SK-N-SH (cell line): ENCODE measurements around the gene FBXO34. TPM values are rescaled to one million over a fixed set of nuclear protein-coding genes. Genes with fewer than 3 reads are reported as not detected.

Experiments used
- CTCF ChIA-PET: fragments of 300-600, 350-600 bp; formaldehyde crosslinking; extraction: SDS; loops from one replicate; lab custom pipeline; 2021; lab: Yijun Ruan, JAX
- POLR2A ChIA-PET: fragments of 350-600 bp; sonication (Branson Sonifier 250); formaldehyde crosslinking; extraction: SDS; loops from one replicate; lab custom pipeline; 2020; ENCODE audit warnings: antibody characterized with exemption, inconsistent platforms; lab: Yijun Ruan, JAX
- DNase-seq: peaks from one replicate; pipeline ENCODE4 v3.0.0; 2012
- H2AFZ ChIP-seq: fragments of 200-600 bp; sonication (generic); 2 replicates; pipeline ENCODE4 v1.8.1; 2016; ENCODE audit warnings: antibody characterized with exemption, mild to moderate bottlenecking, low read depth
- H3F3A ChIP-seq: fragments of 200-600 bp; sonication (generic); replicated peaks from 2 replicates; pipeline ENCODE3; 2016; ENCODE audit warnings: antibody characterized with exemption, mild to moderate bottlenecking; ENCODE audit not compliant: insufficient read depth
- H3K27ac ChIP-seq, 2 experiments: fragments of 200-500 bp in 1 of 2; fragments of 200-600 bp in 1 of 2; sonication (Bioruptor generic) in 1 of 2; sonication (generic), shearing (Covaris generic) in 1 of 2; 2 replicates each; pipeline versions ENCODE4 v1.5.1 to v1.6.1; 2014 to 2016; ENCODE audit warnings: low read depth in 2 of 2, inconsistent platforms in 1 of 2, low read length in 1 of 2, mild to moderate bottlenecking in 1 of 2, mixed read lengths in 1 of 2
- H3K27me3 ChIP-seq: fragments of 200-600 bp; sonication (generic), shearing (Covaris generic); 2 replicates; pipeline ENCODE4 v1.6.1; 2016; ENCODE audit warnings: mixed run types; ENCODE audit not compliant: insufficient read depth
- H3K36me3 ChIP-seq, 2 experiments: fragments of 200-500 bp in 1 of 2; fragments of 200-600 bp in 1 of 2; sonication (Bioruptor generic) in 1 of 2; sonication (generic) in 1 of 2; replicated peaks in 1 of 2; 2 replicates each; pipeline versions ENCODE3 to v1.5.1; 2014 to 2016; ENCODE audit warnings: low read length in 1 of 2, mild to moderate bottlenecking in 1 of 2; ENCODE audit not compliant: insufficient read depth in 2 of 2, control insufficient read depth in 1 of 2
- H3K4me1 ChIP-seq, 2 experiments: fragments of 200-500 bp in 1 of 2; fragments of 200-600 bp in 1 of 2; sonication (Bioruptor generic) in 1 of 2; sonication (generic), shearing (Covaris generic) in 1 of 2; 2 replicates each; pipeline versions ENCODE4 v1.5.1 to v1.6.1; 2014 to 2016; ENCODE audit warnings: low read depth in 1 of 2, low read length in 1 of 2, mixed run types in 1 of 2; ENCODE audit not compliant: insufficient read depth in 2 of 2, control insufficient read depth in 1 of 2
- H3K4me2 ChIP-seq: fragments of 200-600 bp; sonication (generic), shearing (Covaris generic); 2 replicates; pipeline ENCODE4 v1.6.1; 2017; ENCODE audit warnings: mixed run types
- H3K4me3 ChIP-seq, 2 experiments: fragments of 200-500 bp in 1 of 2; fragments of 200-600 bp in 1 of 2; sonication (Bioruptor generic) in 1 of 2; sonication (generic), shearing (Covaris generic) in 1 of 2; 2 replicates each; pipeline versions ENCODE4 v1.5.1 to v1.8.1; 2014 to 2016; ENCODE audit warnings: low read depth in 2 of 2, inconsistent platforms in 1 of 2, low read length in 1 of 2, mild to moderate bottlenecking in 1 of 2, mixed read lengths in 1 of 2, moderate library complexity in 1 of 2
- H3K79me2 ChIP-seq: fragments of 200-600 bp; sonication (generic); 2 replicates; pipeline ENCODE4 v1.8.1; 2017; ENCODE audit warnings: mild to moderate bottlenecking; ENCODE audit not compliant: insufficient read depth
- H3K9ac ChIP-seq: fragments of 200-600 bp; sonication (generic); 2 replicates; pipeline ENCODE4 v1.6.1; 2017; ENCODE audit warnings: mixed run types
- H3K9me2 ChIP-seq: fragments of 200-600 bp; sonication (generic); 2 replicates; pipeline ENCODE4 v1.6.1; 2017; ENCODE audit warnings: mixed run types
- H3K9me3 ChIP-seq: fragments of 200-600 bp; sonication (generic); 2 replicates; pipeline ENCODE4 v1.6.1; 2017; ENCODE audit warnings: mixed run types, mild to moderate bottlenecking, moderate library complexity
- H4K20me1 ChIP-seq: fragments of 200-600 bp; sonication (generic); 2 replicates; pipeline ENCODE4 v1.6.1; 2017; ENCODE audit warnings: mild to moderate bottlenecking, mixed run types; ENCODE audit not compliant: insufficient read depth
- CHD2 ChIP-seq: fragments of 150-350 bp; IDR thresholded peaks from 2 replicates; pipeline ENCODE4 v1.6.1; 2018; ENCODE audit warnings: low read length; ENCODE audit not compliant: partially characterized antibody
- EZH2phosphoT487 ChIP-seq: fragments of 200-600 bp; sonication (generic); IDR thresholded peaks from 2 replicates; pipeline ENCODE4 v1.6.1; 2017; ENCODE audit warnings: low read depth, mixed run types, mild to moderate bottlenecking, antibody characterized with exemption, moderate library complexity, borderline replicate concordance
- FOSL2 ChIP-seq: IDR thresholded peaks from 2 replicates; pipeline ENCODE4 v1.4.0; 2012; ENCODE audit warnings: low read depth, mild to moderate bottlenecking, moderate library complexity, borderline replicate concordance
- FOXJ3 ChIP-seq: sonication (generic); formaldehyde crosslinking; IDR thresholded peaks from 2 replicates; pipeline ENCODE4 v1.5.1; 2020; ENCODE audit warnings: mild to moderate bottlenecking, missing genetic modification reagents
- FOXM1 ChIP-seq: IDR thresholded peaks from 2 replicates; pipeline ENCODE4 v1.4.0; 2012; ENCODE audit warnings: low read depth, mild to moderate bottlenecking
- GATA2 ChIP-seq: sonication (generic); formaldehyde crosslinking; IDR thresholded peaks from 2 replicates; pipeline ENCODE4 v1.5.0; 2020; ENCODE audit warnings: mild to moderate bottlenecking, missing genetic modification reagents
- MEF2A ChIP-seq: IDR thresholded peaks from 2 replicates; pipeline ENCODE4 v1.4.0; 2012; ENCODE audit warnings: low read depth, borderline replicate concordance
- MXI1 ChIP-seq: IDR thresholded peaks from 2 replicates; pipeline ENCODE4 v1.6.1; 2012; ENCODE audit warnings: mild to moderate bottlenecking, low read depth, low read length, improper control_type of control experiment
- NRF1 ChIP-seq: IDR thresholded peaks from 2 replicates; pipeline ENCODE4 v1.6.1; 2012; ENCODE audit warnings: low read depth, mild to moderate bottlenecking, low read length
- POLR2AphosphoS5 ChIP-seq: IDR thresholded peaks from 2 replicates; pipeline ENCODE4 v1.6.1; 2012; ENCODE audit warnings: low read depth, low read length
- RCOR1 ChIP-seq: fragments of 150-350 bp; IDR thresholded peaks from 2 replicates; pipeline ENCODE4 v1.6.1; 2017; ENCODE audit warnings: antibody characterized with exemption, low read length
- RXRA ChIP-seq: IDR thresholded peaks from 2 replicates; pipeline ENCODE4 v1.4.0; 2012; ENCODE audit warnings: low read depth, mild to moderate bottlenecking, borderline replicate concordance
- SIN3A ChIP-seq: IDR thresholded peaks from 2 replicates; pipeline ENCODE4 v1.6.1; 2012; ENCODE audit warnings: low read depth, mild to moderate bottlenecking, low read length, moderate library complexity, borderline replicate concordance
- SMC3 ChIP-seq: IDR thresholded peaks from 2 replicates; pipeline ENCODE4 v1.6.1; 2012; ENCODE audit warnings: low read depth, low read length, improper control_type of control experiment
- USF2 ChIP-seq: fragments of 150-350 bp; IDR thresholded peaks from 2 replicates; pipeline ENCODE4 v1.6.1; 2017; ENCODE audit warnings: antibody characterized with exemption, low read length, low read depth, borderline replicate concordance
- polyA plus RNA-seq, 3 experiments: library from polyadenylated mRNA; depleted of rRNA; stranded (reverse); fragments of >200 nt; gene quantifications; 2 replicates each; pipeline ENCODE4 v1.2.3, GENCODE V29; 2012
- TF ChIP-seq, protein P1 (sequence below): IDR thresholded peaks from 2 replicates; pipeline ENCODE4 v1.4.0; 2012; ENCODE audit warnings: low read depth
- TF ChIP-seq, protein P2 (sequence below): IDR thresholded peaks from 2 replicates; pipeline ENCODE4 v1.6.1; 2012; ENCODE audit warnings: mild to moderate bottlenecking, low read depth, low read length, moderate library complexity
- TF ChIP-seq, protein P3 (sequence below): IDR thresholded peaks from 2 replicates; pipeline ENCODE4; 2012
- TF ChIP-seq, protein P4 (sequence below): IDR thresholded peaks from 2 replicates; pipeline ENCODE4 v1.4.0; 2012; ENCODE audit warnings: low read depth, borderline replicate concordance
- TF ChIP-seq, protein P5 (sequence below): fragments of 200-600 bp; sonication (generic); IDR thresholded peaks from 2 replicates; pipeline ENCODE4 v1.6.1; 2017; ENCODE audit warnings: antibody characterized with exemption, mild to moderate bottlenecking, moderate library complexity

The FBXO34 gene
- polyA plus RNA-seq, 1 of the 3 experiments (the other 2 are of a cell fraction), result 10.0 TPM

DNA sequence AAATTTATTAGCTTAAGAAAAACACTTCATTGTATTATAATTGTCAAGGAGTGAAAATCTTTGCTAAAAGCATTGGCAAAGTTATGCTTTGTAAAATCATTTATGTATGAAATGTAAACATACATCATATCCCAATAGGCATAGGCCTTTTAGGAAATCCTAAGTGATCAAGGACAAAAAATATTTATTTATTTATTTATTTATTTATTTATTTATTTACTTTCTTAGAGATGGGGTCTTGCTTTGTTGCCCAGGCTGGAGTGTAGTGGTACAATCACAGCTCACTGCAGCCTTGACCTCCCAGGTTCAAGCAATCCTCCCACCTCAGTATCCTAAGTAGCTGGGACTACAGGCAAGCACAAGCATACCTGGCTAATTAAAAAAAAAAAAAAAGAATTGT is 47.9 kb upstream of the FBXO34 start:
- Histone ChIP-seq H3K9me3 (0 out of 2 replicates have a peak, but pooled peaks cover 3% of the 10 kb centered on the region), H3F3A (no peaks in the 10 kb centered on the region), H3K4me3 (no peak overlapping the region), H4K20me1 (no peaks in the 10 kb centered on the region), H3K36me3 (no peaks in the 10 kb centered on the region), H3K27me3 (no peaks in the 10 kb centered on the region), H3K27ac (no peak overlapping the region), H3K79me2 (no peaks in the 10 kb centered on the region), H3K9ac (no peak overlapping the region)
- ChIA-PET CTCF (interaction anchor here (1.1 to 1.5 kb wide), 5 partner anchors 10 to 133 kb away, joined by 3 to 5 read pairs (median 3); no protein-coding TSS in a partner anchor), POLR2A (no interaction called here)
- no peak for DNase-seq
- TF ChIP-seq, protein P1, sequence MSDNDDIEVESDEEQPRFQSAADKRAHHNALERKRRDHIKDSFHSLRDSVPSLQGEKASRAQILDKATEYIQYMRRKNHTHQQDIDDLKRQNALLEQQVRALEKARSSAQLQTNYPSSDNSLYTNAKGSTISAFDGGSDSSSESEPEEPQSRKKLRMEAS, result no peak
- no peak for TF ChIP-seq MEF2A
- no peak for TF ChIP-seq CHD2
- no peak for TF ChIP-seq RCOR1
- TF ChIP-seq GATA2 (CRISPR knock-in tag), result no peak
- TF ChIP-seq, protein P2, sequence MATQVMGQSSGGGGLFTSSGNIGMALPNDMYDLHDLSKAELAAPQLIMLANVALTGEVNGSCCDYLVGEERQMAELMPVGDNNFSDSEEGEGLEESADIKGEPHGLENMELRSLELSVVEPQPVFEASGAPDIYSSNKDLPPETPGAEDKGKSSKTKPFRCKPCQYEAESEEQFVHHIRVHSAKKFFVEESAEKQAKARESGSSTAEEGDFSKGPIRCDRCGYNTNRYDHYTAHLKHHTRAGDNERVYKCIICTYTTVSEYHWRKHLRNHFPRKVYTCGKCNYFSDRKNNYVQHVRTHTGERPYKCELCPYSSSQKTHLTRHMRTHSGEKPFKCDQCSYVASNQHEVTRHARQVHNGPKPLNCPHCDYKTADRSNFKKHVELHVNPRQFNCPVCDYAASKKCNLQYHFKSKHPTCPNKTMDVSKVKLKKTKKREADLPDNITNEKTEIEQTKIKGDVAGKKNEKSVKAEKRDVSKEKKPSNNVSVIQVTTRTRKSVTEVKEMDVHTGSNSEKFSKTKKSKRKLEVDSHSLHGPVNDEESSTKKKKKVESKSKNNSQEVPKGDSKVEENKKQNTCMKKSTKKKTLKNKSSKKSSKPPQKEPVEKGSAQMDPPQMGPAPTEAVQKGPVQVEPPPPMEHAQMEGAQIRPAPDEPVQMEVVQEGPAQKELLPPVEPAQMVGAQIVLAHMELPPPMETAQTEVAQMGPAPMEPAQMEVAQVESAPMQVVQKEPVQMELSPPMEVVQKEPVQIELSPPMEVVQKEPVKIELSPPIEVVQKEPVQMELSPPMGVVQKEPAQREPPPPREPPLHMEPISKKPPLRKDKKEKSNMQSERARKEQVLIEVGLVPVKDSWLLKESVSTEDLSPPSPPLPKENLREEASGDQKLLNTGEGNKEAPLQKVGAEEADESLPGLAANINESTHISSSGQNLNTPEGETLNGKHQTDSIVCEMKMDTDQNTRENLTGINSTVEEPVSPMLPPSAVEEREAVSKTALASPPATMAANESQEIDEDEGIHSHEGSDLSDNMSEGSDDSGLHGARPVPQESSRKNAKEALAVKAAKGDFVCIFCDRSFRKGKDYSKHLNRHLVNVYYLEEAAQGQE, result no peak
- TF ChIP-seq MXI1, result no peak
- TF ChIP-seq FOXJ3 (CRISPR knock-in tag), result no peak
- TF ChIP-seq USF2, result no peak
- TF ChIP-seq SMC3, result no peak
- TF ChIP-seq EZH2phosphoT487, result no peak
- TF ChIP-seq NRF1, result no peak
- TF ChIP-seq, protein P3, sequence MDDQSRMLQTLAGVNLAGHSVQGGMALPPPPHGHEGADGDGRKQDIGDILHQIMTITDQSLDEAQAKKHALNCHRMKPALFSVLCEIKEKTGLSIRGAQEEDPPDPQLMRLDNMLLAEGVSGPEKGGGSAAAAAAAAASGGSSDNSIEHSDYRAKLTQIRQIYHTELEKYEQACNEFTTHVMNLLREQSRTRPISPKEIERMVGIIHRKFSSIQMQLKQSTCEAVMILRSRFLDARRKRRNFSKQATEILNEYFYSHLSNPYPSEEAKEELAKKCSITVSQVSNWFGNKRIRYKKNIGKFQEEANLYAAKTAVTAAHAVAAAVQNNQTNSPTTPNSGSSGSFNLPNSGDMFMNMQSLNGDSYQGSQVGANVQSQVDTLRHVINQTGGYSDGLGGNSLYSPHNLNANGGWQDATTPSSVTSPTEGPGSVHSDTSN, result no peak
- TF ChIP-seq, protein P4, sequence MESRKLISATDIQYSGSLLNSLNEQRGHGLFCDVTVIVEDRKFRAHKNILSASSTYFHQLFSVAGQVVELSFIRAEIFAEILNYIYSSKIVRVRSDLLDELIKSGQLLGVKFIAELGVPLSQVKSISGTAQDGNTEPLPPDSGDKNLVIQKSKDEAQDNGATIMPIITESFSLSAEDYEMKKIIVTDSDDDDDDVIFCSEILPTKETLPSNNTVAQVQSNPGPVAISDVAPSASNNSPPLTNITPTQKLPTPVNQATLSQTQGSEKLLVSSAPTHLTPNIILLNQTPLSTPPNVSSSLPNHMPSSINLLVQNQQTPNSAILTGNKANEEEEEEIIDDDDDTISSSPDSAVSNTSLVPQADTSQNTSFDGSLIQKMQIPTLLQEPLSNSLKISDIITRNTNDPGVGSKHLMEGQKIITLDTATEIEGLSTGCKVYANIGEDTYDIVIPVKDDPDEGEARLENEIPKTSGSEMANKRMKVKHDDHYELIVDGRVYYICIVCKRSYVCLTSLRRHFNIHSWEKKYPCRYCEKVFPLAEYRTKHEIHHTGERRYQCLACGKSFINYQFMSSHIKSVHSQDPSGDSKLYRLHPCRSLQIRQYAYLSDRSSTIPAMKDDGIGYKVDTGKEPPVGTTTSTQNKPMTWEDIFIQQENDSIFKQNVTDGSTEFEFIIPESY, result no peak
- no peak for TF ChIP-seq SIN3A
- no peak for TF ChIP-seq POLR2AphosphoS5
- TF ChIP-seq FOXM1, result no peak
- TF ChIP-seq, protein P5, sequence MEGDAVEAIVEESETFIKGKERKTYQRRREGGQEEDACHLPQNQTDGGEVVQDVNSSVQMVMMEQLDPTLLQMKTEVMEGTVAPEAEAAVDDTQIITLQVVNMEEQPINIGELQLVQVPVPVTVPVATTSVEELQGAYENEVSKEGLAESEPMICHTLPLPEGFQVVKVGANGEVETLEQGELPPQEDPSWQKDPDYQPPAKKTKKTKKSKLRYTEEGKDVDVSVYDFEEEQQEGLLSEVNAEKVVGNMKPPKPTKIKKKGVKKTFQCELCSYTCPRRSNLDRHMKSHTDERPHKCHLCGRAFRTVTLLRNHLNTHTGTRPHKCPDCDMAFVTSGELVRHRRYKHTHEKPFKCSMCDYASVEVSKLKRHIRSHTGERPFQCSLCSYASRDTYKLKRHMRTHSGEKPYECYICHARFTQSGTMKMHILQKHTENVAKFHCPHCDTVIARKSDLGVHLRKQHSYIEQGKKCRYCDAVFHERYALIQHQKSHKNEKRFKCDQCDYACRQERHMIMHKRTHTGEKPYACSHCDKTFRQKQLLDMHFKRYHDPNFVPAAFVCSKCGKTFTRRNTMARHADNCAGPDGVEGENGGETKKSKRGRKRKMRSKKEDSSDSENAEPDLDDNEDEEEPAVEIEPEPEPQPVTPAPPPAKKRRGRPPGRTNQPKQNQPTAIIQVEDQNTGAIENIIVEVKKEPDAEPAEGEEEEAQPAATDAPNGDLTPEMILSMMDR, result no peak
- no peak for TF ChIP-seq FOSL2
- TF ChIP-seq RXRA, result no peak
- TF ChIP-seq, all 33 proteins: peak for 0
- H2AFZ ChIP-seq, result no peak overlapping the region
- no peaks in the 10 kb centered on the region for H3K4me1 ChIP-seq
- H3K9me2 ChIP-seq, result no peaks in the 10 kb centered on the region
- no peak overlapping the region for H3K4me2 ChIP-seq
